Skeletal muscle tissue (tissue), 4 donors: ENCODE measurements around the gene THSD4. TPM values are rescaled to one million over a fixed set of nuclear protein-coding genes. Genes with fewer than 3 reads are reported as not detected.

ENCODE experiments used
- H3K27ac ChIP-seq: one replicate; pipeline ENCODE4 v1.7.0; 2013; ENCODE audit warnings: mild to moderate bottlenecking, low read depth, low read length, inconsistent platforms
- H3K27me3 ChIP-seq, 3 donors: one replicate each; pipeline ENCODE4 v1.7.0; 2013; ENCODE audit warnings: low read length in 3 of 3; ENCODE audit not compliant: control insufficient read depth in 3 of 3, insufficient read depth in 3 of 3
- H3K36me3 ChIP-seq, 3 donors: one replicate each; pipeline ENCODE4 v1.7.0; 2013; ENCODE audit warnings: low read length in 3 of 3; ENCODE audit not compliant: control insufficient read depth in 3 of 3, insufficient read depth in 3 of 3
- H3K4me1 ChIP-seq, 3 donors: one replicate each; pipeline ENCODE4 v1.7.0; 2013; ENCODE audit warnings: low read length in 3 of 3, mild to moderate bottlenecking in 3 of 3; ENCODE audit not compliant: control insufficient read depth in 3 of 3, insufficient read depth in 3 of 3
- H3K4me3 ChIP-seq, 3 donors: one replicate each; pipeline ENCODE4 v1.7.0; 2013; ENCODE audit warnings: low read length in 3 of 3
- H3K9ac ChIP-seq, 3 donors: one replicate each; pipeline ENCODE4 v1.7.0; 2013; ENCODE audit warnings: low read length in 3 of 3, mild to moderate bottlenecking in 3 of 3, moderate library complexity in 2 of 3, low read depth in 1 of 3
- H3K9me3 ChIP-seq, 3 donors: one replicate each; pipeline ENCODE4 v1.7.0; 2013; ENCODE audit warnings: low read length in 3 of 3; ENCODE audit not compliant: control insufficient read depth in 3 of 3
- total RNA-seq: library from RNA; depleted of rRNA; stranded (reverse); fragments of >200 nt; gene quantifications from one replicate; pipeline ENCODE4 v1.2.3, GENCODE V29; 2014
- donor health status: Osteomylitis.

The THSD4 gene
- total RNA-seq, 1 donor from 2014 or later = 15.7 TPM

DNA sequence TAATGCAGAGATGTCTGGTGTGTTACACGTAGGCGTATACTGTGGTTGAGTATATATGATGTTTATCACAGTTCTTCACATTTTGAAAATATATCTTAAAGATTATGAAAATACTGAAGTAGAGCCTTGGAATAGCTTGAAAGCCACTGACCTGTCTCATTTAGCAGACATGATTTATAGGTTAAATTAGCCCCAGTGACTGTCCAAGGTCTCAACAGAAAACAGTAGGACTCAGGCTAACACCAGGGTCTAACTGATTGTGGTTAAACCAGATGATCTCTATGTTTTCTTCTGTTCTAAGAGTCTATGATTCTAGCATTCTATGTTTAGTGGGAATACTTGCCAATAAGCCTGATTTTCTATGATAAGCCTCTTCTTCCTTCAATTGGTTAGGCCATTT is 528.6 kb downstream of the THSD4 start:
- no peaks in the 10 kb centered on the region for H3K9me3 ChIP-seq
- H3K36me3 ChIP-seq = no peaks in the 10 kb centered on the region
- no peak overlapping the region for H3K4me3 ChIP-seq
- no peak overlapping the region for H3K27ac ChIP-seq
- H3K27me3 ChIP-seq = no peaks in the 10 kb centered on the region
- no peaks in the 10 kb centered on the region for H3K4me1 ChIP-seq
- H3K9ac ChIP-seq = no peak overlapping the region

GRCh38 chr15:71646767-71647486 is 531.7 kb downstream of the THSD4 start:
- Histone ChIP-seq H3K36me3 (no peaks in the 10 kb centered on the region), H3K9ac (no peak overlapping the region), H3K4me1 (no peaks in the 10 kb centered on the region), H3K4me3 (no peak overlapping the region), H3K9me3 (no peaks in the 10 kb centered on the region), H3K27me3 (no peaks in the 10 kb centered on the region), H3K27ac (no peak overlapping the region)

- no peak overlapping the region for H3K27ac ChIP-seq
- H3K9ac ChIP-seq = no peak overlapping the region
- no peaks in the 10 kb centered on the region for H3K27me3 ChIP-seq
- no peaks in the 10 kb centered on the region for H3K9me3 ChIP-seq
- H3K36me3 ChIP-seq = no peaks in the 10 kb centered on the region
- H3K4me3 ChIP-seq = no peak overlapping the region
- no peaks in the 10 kb centered on the region for H3K4me1 ChIP-seq
Observed at GRCh38 chr15:71647487-71647808, 532.2 kb downstream of the THSD4 start.

DNA sequence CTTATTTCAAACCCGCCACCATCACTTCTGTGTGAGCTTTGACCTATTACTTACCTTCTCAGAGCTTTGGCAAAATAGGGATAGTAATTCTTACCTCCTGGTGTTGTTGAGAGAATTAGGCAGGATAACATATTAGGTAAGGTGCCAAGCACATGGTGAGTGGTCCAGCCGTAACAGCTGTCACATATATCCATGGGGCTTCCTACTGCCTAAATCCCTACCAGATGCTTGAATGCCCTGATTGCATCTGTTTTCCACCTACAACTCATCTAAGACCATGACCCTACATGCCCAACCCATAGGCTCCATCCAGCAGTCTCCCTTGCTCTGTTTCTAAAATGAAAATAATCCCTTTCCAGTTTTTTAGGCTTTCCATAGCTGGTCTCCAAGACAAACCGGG is 532.8 kb downstream of the THSD4 start:
- H3K9ac ChIP-seq = no peak overlapping the region
- H3K4me3 ChIP-seq = no peak overlapping the region
- H3K27me3 ChIP-seq = no peaks in the 10 kb centered on the region
- H3K27ac ChIP-seq = no peak overlapping the region
- H3K9me3 ChIP-seq = no peaks in the 10 kb centered on the region
- no peaks in the 10 kb centered on the region for H3K4me1 ChIP-seq
- no peaks in the 10 kb centered on the region for H3K36me3 ChIP-seq

DNA sequence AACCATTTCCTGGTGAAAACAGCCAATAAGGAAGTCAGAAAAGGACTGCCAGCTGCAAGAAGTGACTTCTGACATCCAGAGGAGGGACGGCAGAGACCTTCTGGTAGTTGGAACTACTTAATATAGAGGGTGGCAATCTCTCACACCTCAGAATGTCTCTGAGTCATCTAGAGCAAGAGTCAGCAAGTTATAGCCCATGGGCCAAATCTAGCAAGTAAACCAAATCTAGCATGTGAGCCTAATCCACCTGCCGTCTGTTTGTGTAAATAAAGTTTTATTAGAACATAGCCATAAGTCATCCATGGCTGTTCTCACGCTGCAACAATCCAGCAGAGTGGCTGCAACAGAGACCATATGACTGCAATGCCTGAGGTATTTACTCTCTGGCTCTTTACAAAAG is 534.6 kb downstream of the THSD4 start:
- Histone ChIP-seq H3K4me3 (no peak overlapping the region), H3K9me3 (no peaks in the 10 kb centered on the region), H3K36me3 (no peaks in the 10 kb centered on the region), H3K27me3 (no peaks in the 10 kb centered on the region), H3K4me1 (no peaks in the 10 kb centered on the region), H3K27ac (no peak overlapping the region), H3K9ac (no peak overlapping the region)

GRCh38 chr15:71650603-71651002 is 535.3 kb downstream of the THSD4 start:
- Histone ChIP-seq H3K27me3 (no peaks in the 10 kb centered on the region), H3K9ac (no peak overlapping the region), H3K36me3 (no peaks in the 10 kb centered on the region), H3K27ac (no peak overlapping the region), H3K9me3 (no peaks in the 10 kb centered on the region), H3K4me3 (no peak overlapping the region), H3K4me1 (no peaks in the 10 kb centered on the region)

- no peaks in the 10 kb centered on the region for H3K27me3 ChIP-seq
- no peaks in the 10 kb centered on the region for H3K4me1 ChIP-seq
- no peak overlapping the region for H3K4me3 ChIP-seq
- H3K9me3 ChIP-seq = no peaks in the 10 kb centered on the region
- no peak overlapping the region for H3K27ac ChIP-seq
- H3K36me3 ChIP-seq = no peaks in the 10 kb centered on the region
- no peak overlapping the region for H3K9ac ChIP-seq
Observed at GRCh38 chr15:71651750-71652186, 536.5 kb downstream of the THSD4 start.

- Histone ChIP-seq H3K4me3 (no peak overlapping the region), H3K4me1 (peaks cover 0 to 9% (median 0%) of the 10 kb centered on the region in 3 donors), H3K9ac (no peak overlapping the region), H3K36me3 (no peaks in the 10 kb centered on the region), H3K27me3 (no peaks in the 10 kb centered on the region), H3K9me3 (no peaks in the 10 kb centered on the region), H3K27ac (peak overlapping the region; percentile 61)
Observed at GRCh38 chr15:71654042-71654719, 538.9 kb downstream of the THSD4 start.

DNA sequence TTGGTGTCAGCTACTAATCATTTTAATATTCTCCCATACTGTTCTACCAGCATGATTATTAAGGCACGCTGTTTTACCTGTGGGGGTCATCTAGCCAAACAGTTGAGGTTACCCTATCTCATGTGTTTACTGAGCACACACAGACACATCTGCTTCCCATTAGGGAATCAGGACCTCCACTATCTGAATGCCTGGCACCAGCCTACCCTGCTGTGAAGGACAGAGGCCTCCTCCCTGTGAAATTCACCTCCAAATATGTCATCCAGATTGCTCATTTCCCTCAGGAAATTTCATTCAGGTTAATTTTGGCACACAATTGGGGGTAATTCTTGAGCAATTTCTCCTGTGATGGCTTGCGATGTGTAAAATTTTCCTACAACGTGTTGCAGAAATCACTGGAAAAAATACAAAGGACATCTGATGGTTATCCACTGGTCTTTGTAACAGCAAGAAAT is 539.5 kb downstream of the THSD4 start:
- H3K9me3 ChIP-seq = no peaks in the 10 kb centered on the region
- H3K9ac ChIP-seq = no peak overlapping the region
- H3K36me3 ChIP-seq = no peaks in the 10 kb centered on the region
- no peaks in the 10 kb centered on the region for H3K27me3 ChIP-seq
- H3K27ac ChIP-seq = peak overlapping the region; percentile 61
- no peak overlapping the region for H3K4me3 ChIP-seq
- peaks cover 0 to 9% (median 0%) of the 10 kb centered on the region in 3 donors for H3K4me1 ChIP-seq

- no peaks in the 10 kb centered on the region for H3K36me3 ChIP-seq
- peaks cover 0 to 9% (median 0%) of the 10 kb centered on the region in 3 donors for H3K4me1 ChIP-seq
- H3K9me3 ChIP-seq = no peaks in the 10 kb centered on the region
- H3K27me3 ChIP-seq = no peaks in the 10 kb centered on the region
- H3K27ac ChIP-seq = no peak overlapping the region
- no peak overlapping the region for H3K9ac ChIP-seq
- H3K4me3 ChIP-seq = no peak overlapping the region
Observed at GRCh38 chr15:71656425-71656824, 541.2 kb downstream of the THSD4 start.
